OCI-LY7 (cell line): ENCODE results near the gene MEIS2.

Experiments used
- CTCF ChIP-seq: fragments of 200-600 bp; sonication (generic); conservative IDR thresholded peaks from 2 replicates; pipeline ENCODE4 v1.5.1; 2014; ENCODE audit warnings: mild to moderate bottlenecking, antibody characterized with exemption, low read length, moderate library complexity, mixed read lengths
- EZH2phosphoT487 ChIP-seq: fragments of 200-600 bp; sonication (generic); IDR thresholded peaks from 2 replicates; pipeline ENCODE4 v1.6.1; 2018; ENCODE audit warnings: low read depth, borderline replicate concordance, mild to moderate bottlenecking, mixed run types, antibody characterized with exemption, low read length, moderate library complexity, mixed read lengths

- no peak for TF ChIP-seq CTCF
- no peak for TF ChIP-seq EZH2phosphoT487
Measured at GRCh38 chr15:36932070-36932469, 168.3 kb downstream of the MEIS2 start.
